Stimulated activated CD8-positive, alpha-beta memory T cell treated with anti-CD3 and anti-CD28 coated beads, Interleukin-12 subunit alpha, Interleukin-12 subunit beta, amount 100 ng/mL, for 24 hours (primary cell): ENCODE measurements around the gene SCN1A.
"Not testable (repeated sequence)": the region's sequence is repeated elsewhere in the genome, so short reads cannot be mapped to it uniquely, and the experiment has no call there.

ENCODE experiments used
- DNase-seq: peaks from one replicate; pipeline ENCODE4 v3.0.0-alpha.2; 2020; ENCODE audit errors: extremely low read depth

Gene SCN1A

DNA sequence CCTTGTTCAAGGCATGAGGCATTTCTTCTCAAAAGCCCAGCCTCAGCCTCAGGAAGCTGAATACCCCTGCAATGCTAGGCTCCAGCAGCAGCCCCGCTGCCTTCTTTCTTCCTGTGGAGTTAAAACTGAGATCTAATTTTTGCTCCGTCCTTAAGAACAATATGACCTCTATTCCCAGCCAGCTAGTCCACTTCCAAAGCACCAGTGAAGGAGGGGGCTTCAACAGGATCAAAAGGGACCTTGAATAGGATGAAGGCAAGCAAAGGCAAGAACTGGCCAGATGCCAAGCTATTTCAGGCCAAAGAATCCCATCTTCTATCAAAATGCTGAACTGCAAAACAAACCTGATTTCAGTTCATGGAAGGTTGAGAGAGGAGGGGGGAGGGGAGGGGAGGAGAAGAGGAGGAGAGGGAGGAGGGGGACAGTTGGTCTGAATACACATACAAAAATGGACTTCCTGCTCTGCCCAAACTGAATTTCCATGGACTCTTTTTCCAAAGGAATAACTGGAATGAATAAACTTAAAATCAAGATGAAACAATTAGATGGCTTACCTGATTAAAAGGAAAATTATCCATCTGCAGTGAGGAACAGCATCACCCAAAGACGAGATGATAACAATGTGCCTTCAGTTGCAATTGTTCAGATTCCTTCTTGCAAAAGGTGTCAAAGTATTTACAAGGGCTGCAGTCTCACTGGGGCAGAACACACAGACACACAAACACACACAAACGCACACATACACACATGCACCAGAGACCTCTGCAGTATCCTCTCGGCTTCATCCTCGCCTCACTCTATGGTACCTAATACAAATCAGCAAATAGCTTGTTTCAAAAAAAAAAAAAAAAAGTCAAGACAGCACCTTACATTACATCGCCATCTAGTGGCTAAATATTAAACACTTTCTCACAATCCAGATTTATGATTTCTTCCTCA lies at the start of gene SCN1A:
TSS of gene SCN1A (minus strand) at position 804 of the 939 bp plus-strand sequence. CDS start 54,399 bp downstream, outside the sequence.
- no peak for DNase-seq

DNA sequence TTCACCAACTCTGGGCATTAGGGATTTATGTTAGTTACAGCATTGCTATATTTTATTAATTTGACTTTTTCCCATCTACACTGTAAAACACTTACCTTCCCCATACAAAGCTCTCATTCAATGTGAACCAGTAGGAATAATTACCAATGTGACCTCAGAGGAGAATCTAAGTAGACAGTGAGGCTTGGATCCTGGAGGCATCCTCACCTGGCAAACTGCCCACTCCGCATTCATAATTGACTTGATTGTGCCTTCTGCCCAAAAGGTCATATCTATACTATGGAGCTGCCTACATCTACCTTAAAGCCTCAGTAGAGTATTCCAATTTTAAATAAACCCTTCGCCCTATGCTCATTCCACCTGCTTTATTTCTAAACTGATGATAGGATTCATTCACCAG lies 45.4 kb upstream of the SCN1A start:
- no peak for DNase-seq

DNA sequence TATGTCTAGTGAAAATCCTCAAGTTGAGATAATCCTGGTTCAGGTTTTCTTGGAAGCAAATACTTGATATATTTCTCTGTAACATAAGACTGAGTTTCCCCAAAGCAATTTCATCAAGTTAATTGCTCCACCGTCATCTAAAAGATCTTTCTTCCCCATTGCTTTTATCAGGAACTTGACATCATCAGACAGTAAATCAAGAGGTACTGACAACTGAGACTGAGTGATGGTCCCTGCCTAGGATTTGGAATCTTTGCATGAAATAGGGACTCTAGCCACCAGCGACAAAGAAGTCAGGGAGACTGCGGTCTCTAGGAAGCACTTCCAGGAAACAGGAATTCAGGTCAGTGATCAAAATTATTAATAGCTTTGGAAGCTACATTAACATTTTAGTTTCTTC lies 43.4 kb upstream of the SCN1A start:
- no peak for DNase-seq

DNA sequence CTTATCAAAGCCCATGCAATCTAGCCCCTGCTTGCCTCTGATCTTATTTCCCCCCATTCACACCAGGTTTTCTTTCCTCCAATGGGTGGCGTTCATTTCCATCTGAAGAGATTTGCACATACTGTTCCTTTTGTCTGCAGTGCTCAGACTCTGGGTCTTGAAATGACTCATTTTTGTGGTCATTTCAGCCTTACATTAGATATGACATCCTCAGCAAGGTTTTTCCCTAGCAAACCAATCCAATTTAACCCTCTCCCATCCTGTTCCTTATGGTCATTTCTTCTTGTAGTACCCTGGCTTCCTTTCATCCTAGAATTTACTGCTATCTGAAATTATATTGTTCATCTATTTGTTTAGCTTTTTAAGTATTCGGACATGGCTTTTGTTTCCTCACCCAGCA lies 42.5 kb upstream of the SCN1A start:
- DNase-seq = no peak

DNA sequence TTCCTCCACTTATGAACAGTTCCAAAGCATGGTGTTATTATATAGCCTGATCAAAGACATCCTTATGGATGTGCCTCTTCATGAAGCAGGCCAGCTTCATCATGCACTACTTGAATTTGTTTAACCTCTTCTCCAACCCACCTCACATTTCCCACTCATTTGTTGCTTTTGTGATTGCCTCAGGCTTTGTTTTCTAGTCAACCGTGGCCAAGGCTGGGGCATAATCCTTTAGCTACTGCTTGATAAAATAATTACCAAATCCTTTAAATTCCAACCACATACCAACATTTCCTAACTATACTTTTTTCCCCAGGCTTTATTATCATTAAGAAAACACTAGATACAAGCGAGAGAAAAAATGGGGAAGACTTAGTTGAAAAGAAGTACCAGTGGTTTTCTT lies 39.6 kb upstream of the SCN1A start:
- DNase-seq = no peak

DNA sequence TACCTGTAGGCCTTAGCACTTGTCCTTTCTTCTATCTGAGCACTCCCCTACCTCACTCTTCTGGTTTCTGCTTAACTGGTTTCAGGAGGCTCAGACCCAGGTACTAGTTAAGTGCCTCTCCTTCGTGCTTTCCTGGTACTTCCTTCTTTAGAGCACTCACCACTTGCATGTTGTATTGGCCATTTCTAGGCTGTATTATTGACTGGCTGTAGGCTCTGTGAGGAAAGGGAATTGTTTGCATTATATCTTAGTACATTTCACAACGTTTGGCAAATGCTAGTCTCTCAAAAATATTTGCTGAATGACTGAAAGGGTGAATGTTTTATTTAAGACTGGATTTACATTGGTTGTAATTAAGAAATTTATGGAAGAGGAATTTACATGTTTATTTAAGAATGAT lies 36.0 kb upstream of the SCN1A start:
- DNase-seq = no peak

DNA sequence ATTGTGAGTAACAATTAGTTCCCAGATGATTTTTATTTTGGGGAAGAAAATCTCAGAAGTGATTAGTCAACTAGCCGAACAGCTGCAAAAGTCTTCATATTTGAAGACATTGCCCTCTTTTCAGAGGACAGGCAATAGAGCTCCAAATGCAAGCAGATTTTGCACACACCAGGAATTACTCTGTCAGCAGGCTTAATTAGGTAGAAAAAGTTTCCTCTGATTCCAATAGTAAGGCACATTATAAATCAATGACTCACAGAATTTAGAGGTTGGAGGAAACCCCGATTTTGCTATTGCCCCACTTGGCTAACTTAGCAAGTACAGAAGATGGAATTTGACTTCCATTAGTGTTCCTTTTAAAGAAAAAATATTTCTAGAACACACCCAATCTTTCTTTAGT lies 30.7 kb upstream of the SCN1A start:
- DNase-seq = no peak

DNA sequence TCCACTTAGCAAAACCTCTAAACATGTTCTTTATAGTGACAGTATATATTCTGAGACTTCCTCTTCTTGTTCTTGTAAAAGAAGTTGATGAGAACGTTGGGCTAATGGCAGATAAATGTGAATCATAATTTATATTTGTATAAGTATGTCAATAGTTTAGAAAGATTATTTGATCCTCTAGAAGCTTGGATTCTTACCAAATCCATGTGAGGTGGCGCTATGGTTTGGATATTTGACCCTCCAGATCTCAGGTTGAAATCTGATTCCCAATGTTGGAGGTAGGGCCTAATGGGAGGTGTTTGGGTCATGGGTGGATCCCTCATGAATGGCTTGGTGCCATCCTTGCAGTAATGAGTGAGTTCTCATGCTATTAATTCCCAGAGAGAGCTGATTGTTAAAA lies 29.8 kb upstream of the SCN1A start:
- no peak for DNase-seq

DNA sequence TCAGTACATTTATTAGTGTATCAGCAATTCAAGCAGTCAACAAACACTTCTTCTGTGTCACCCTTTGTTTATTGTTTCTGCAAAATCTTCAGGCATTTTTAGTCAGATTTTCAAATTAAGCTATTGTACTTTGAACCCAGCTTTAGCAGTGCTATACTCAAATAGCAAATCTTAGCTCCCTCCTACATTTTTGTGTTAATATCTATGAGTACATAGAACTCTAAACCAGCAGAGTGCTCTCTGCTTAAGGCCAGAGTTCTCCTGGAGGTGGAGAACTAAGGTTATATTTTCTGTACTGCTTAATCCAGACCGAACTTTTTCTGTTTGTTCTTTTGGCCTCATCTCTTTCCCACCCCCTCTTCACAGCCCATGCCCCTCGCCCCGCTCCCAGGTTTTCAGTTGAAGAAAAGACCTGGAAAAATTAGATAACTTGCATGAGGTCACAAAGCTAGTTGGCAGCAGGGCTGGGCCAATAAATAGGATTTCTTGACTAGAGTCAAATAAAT lies 29.2 kb upstream of the SCN1A start:
- DNase-seq = no peak

DNA sequence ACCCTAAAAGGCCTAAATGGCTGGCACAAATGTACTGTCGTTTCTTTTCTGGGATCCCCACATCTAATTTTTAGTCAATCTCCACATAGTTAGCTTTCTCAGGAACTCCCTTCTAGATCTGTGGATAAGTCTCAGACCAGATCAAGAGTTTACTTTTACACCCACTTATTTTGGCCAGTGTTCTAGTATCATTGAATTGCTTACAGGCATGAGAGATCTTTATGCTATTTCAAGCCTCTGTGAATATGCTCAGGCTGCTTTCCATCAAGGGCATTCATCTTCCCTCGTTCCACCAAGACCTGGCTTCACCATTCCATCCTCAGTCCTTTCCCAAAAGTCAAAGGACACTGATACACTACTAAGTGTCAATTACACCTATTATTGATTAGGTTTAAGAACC lies 27.8 kb upstream of the SCN1A start:
- DNase-seq = no peak

DNA sequence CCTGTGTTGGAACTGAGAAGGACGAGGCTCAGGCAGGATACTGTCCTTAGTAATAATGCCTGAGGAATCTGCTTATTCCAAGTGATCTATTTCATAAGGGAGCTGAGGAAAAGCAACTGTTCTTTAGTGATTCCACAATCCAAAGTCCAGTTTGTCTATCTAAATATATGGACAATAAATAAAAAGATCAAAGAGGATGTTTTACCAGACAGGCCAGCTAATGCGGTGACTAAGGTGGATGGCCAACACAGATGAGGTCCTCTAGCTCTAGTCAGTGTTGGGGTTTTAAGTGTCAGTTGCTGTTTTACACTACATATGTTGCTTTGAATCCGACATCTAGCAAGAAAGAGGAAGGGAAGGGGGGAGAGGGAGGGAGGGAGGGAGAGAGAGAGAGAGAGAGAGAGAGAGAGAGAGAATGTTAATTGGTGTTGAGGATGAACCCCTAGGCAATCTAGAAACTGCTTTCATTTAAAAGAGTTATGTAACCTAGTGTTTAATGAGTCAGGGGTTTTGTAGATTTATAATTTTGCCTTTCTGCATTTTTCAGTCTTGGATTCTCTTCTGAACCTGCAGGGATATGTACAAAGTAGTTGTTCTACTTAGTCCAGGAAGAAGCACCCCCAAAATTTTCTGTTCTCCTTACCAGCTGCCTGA lies 27.0 kb upstream of the SCN1A start:
- no peak for DNase-seq

DNA sequence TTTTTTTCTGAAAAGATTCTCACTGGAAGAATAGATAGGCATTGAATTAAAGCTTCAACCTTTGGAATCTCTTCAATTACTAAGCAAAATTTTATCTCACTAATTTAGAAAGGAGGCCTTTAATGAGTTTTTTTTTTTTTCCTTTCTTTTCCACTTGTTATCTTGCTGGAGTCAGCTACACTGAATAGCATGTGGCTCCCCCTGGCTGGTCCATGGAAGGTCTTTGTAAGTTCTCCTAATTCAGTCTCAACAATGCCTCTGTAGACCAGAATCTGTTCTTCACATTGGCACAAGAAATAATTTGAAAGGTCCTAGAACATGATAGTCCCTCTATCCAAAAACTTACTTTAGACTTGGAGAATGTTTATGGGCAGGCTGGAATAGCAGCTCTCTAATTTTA lies 24.2 kb upstream of the SCN1A start:
- DNase-seq = no peak

DNA sequence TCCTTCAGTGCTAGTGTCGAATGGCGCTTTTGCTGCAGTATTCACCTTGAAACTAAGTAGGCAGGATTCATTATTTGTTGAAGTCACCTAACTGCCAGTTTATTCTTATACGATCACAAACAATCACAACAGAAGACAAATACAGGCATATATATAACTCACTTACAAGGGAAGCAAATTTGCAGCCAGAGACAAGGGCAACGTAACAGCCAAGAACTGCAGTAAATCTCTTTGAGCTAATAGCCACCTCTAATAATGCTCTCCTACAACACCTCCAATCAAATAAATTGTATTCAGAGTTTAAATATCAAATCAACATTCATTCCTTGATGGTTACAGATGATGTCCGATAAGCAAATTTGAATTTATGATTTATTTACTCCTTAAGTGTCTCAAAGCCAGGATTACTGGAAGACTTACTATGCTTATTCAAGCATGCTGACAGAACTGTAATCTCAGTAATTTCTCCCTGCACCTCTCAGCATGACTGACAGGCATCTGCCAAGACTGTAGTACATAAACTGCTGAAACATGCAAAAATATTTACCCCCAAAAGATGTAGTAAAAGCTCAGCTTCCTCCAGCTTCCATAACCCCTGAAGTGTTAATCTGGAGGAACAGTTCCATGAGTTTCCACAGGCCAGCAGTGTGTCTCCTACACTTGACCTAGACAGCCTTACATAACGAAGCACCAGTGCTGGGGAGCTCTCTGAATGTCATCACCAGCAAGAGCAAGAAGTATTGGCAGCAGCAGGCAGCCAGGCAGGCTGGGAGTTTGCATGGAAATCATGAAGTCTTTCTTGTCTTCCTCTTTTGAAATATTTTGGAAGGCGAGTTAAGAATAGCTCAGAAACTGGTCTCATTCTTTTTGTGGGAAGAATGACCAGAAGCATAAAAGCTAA lies 20.9 kb upstream of the SCN1A start:
- DNase-seq = no peak

DNA sequence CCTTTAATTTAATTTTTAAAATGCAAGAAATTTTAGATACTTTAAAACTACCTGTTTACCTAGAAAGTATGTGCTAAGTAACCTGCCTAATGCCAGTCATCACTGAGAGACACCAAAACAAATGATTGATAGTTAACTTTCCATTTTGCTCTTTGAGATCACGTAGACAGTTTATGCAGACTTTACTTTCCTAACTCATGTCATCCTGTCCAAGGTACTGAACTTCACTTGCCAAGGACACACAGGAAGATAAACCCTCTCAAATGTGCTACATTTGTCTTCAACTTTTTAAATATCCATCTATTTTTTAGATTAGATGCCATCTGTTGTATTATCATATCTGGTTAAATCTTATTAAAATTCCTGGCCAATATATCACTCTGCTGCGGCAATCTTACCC lies 20.1 kb upstream of the SCN1A start:
- no peak for DNase-seq

DNA sequence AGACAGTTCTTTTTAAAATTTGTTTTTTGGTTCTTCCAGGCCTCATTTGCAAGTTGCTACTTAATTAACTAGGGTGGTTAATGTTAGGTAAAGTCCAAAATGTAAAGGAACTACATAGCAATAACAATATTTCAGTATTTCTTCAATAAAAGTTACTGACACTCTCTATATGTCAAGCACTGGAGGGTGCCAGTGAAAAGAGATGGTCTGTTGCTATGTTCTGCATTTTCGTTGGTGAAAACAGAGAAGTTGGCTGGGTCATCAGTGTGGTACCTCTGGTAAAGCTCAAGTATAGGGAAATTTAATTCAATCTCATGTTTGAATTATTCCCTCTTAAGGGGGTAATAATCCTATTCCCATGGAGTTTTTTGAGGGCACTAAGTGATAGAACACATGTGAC lies 16.3 kb upstream of the SCN1A start:
- no peak for DNase-seq

DNA sequence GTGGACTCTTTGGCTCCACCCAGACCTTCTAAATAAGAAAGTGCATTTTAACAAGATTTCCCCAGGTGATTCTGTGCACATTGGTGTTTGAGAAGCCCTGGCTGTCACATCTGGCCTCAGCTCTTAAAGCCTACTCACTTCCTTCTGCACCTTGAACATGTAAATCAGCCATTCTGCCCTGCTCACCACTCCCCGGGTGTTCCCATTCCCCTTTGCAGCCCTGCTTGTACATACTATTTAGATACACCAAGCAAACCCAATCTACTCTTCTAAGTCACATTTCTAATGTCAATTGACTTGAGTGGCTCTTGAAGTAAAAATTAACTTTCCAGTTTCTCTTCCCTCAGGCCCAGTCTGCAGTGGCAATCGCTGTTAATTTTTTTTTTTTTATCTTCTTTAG lies 13.1 kb upstream of the SCN1A start:
- DNase-seq = no peak

DNA sequence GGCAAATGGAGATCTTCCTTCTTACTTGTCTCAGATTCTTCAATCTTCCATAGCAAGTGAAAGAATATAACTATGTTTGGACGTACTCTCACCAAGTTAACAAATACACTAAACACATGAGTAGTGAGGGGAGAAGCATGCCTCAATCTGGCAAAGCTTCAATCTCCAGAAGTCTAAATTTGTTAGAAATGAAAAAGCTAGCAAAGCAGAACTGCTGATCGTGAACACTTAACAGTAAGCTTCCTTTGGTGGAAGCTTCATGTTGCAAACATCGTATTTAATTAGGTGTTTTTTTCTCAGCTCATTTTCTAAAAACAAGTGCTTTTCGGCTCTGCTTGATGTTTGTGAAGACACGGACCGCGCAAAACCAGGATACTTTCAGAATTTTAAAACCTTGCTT lies 12.7 kb upstream of the SCN1A start:
- DNase-seq = no peak

DNA sequence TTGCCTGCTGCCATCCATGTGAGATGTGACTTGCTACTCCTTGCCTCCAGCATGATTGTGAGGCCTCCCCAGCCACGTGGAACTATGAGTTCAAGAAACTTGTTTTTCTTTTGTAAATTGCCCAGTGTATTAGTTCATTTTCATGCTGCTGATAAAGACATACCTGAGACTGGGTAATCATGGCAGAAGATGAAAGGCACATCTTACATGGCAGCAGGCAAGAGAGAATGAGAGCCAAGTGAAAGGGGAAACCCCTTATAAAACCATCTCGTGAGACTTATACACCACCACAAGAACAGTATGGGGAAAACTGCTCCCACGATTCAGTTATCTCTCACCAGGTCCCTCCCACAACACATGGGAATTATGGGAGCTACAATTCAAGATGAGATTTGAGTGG lies 11.7 kb upstream of the SCN1A start:
- not testable (repeated sequence) for DNase-seq

DNA sequence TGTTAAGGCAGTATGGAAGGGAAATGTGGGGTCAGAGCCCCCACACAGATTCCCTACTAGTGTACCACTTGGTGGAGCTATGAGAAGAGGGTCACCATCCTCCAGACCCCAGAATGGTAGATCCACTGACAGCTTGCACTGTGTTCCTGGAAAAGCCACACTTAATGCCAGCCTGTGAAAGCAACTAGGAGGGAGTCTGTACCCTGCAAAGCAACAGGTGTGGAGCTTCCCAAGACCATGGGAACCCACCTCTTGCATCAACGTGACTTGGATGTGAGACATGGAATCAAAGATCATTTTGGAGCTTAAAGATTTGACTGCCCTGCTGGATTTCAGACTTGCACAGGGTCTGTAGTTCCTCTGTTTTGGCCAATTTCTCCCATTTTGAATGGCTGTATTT lies 10.8 kb upstream of the SCN1A start:
- no peak for DNase-seq

DNA sequence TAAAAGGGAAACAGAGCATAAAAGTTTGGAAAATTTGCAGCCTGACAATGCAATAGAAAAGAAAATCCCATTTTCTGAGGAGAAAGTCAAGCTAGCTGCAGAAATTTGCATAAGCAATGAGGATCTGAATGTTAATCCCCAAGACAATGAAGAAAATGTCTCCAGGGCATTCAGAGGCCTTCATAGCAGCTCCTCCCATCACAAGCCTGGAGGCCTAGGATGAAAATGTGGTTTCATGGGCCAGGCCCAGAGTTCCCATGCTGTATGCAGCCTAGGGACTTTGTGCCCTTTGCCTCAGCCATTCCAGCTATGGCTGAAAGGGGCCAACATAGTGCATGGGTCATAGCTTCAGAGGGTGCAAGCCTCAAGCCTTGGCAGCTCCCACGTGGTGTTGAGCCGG lies 10.3 kb upstream of the SCN1A start:
- DNase-seq = no peak

DNA sequence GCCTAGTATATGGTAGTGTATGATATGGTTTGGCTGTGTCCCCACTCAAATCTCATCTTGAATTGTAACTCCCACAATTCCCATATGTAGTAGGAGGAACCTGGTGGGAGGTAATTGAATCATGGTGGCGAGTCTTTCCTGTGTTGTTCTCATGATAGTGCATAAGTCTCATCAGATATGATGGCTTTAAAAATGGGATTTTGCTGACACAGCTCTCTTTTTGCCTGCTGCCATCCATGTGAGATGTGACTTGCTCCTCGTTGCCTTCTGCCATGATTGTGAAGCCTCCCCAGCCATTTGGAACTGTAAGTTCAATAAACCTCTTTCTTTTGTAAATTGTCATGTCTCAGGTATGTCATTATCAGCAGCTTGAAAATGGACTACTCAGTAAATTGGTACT lies 9.5 kb upstream of the SCN1A start:
- no peak for DNase-seq

DNA sequence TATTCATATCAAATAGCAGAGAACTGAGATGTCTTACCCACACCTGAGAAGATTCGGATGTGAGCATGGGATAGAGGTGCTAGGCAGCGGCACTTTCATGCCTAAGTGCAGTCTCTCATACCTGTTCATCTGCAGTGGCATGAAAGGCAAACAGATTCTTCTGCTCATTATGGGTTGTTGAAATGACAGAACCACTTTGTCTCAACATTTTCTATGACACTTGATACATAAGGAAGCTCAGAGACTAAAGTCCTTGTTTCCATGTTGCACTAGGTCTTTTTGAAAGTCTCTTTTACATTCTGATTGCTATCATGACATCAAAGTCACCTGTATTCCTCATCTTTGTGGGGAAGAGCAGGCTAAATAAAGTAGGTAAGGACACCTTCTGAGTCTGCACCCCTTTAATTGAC lies 8.0 kb upstream of the SCN1A start:
- no peak for DNase-seq
